HG03575 (cell line): ENCODE measurements around the gene MRPS35.

Experiments used
- ATAC-seq: cut with Tn5 transposase; IDR thresholded peaks from one replicate; pipeline ENCODE4 v1.9.1; 2021; ENCODE audit not compliant: unreplicated experiment, insufficient number of reproducible peaks, low FRiP score; ENCODE audit errors: extremely low read depth

Gene MRPS35

GRCh38 chr12:27756670-27757195, 46.1 kb downstream of the MRPS35 start:
- ATAC-seq: no peak

- no peak for ATAC-seq
Observed at GRCh38 chr12:27762757-27763156, 52.1 kb downstream of the MRPS35 start.

- ATAC-seq: no peak
Observed at GRCh38 chr12:27766587-27766986, 56.0 kb downstream of the MRPS35 start.

- ATAC-seq: no peak
Observed at GRCh38 chr12:27769142-27769673, 58.6 kb downstream of the MRPS35 start.

- no peak for ATAC-seq
Observed at GRCh38 chr12:27771481-27772327, 61.1 kb downstream of the MRPS35 start.

- ATAC-seq: no peak
Observed at GRCh38 chr12:27772328-27773049, 61.9 kb downstream of the MRPS35 start.

- no peak for ATAC-seq
Observed at GRCh38 chr12:27777141-27777540, 66.5 kb downstream of the MRPS35 start.

GRCh38 chr12:27778206-27778605, 67.6 kb downstream of the MRPS35 start:
- no peak for ATAC-seq

- ATAC-seq: no peak
Observed at GRCh38 chr12:27779416-27779919, 68.8 kb downstream of the MRPS35 start.

GRCh38 chr12:27779920-27780611, 69.4 kb downstream of the MRPS35 start, which contains the start of the genes KLHL42 and MANSC4:
TSS of gene KLHL42 (plus strand) at chr12:27780233. CDS start at chr12:27780331, 98 bp downstream.
TSS of gene MANSC4 (minus strand) at chr12:27780236. CDS start at chr12:27771276, 8,960 bp downstream.
- peak; percentile 37 for ATAC-seq

- peak; percentile 15 for ATAC-seq
Observed at GRCh38 chr12:27780612-27781408, 70.2 kb downstream of the MRPS35 start.

- ATAC-seq: no peak
Observed at GRCh38 chr12:27781680-27782079, 71.0 kb downstream of the MRPS35 start.

- ATAC-seq: no peak
Observed at GRCh38 chr12:27782481-27782880, 71.8 kb downstream of the MRPS35 start.

GRCh38 chr12:27785882-27786570, 75.4 kb downstream of the MRPS35 start:
- no peak for ATAC-seq

GRCh38 chr12:27787559-27787958, 76.9 kb downstream of the MRPS35 start:
- ATAC-seq: no peak

GRCh38 chr12:27790179-27790578, 79.5 kb downstream of the MRPS35 start:
- no peak for ATAC-seq

- no peak for ATAC-seq
Observed at GRCh38 chr12:27794818-27795584, 84.4 kb downstream of the MRPS35 start.
